ENCODE data around the gene PHF12. TPM values are rescaled to one million over a fixed set of nuclear protein-coding genes. Genes with fewer than 3 reads are reported as not detected.

Gene PHF12
- total and polyA plus RNA-seq, 10 donors, result 16.2 to 118 (median 76.1) TPM

GRCh38 chr17:28908640-28909167 lies 42.6 kb downstream of the PHF12 start:
- Histone ChIP-seq H3K9me3 (no peaks in the 10 kb centered on the region), H3K4me3 (no peak overlapping the region), H3K27ac (peak overlapping the region in 2 of 8 donors; percentile 10 to 32), H3K36me3 (peaks cover 5 to 89% (median 83%) of the 10 kb centered on the region in 6 donors), H3K27me3 (replicated peaks in 1 of 7) (no peaks in the 10 kb centered on the region), H3K4me1 (peaks cover 0 to 22% (median 16%) of the 10 kb centered on the region in 6 donors)
- no peak for DNase-seq
- no peak for TF ChIP-seq POLR2AphosphoS5 (IDR thresholded peaks at IDR 0.05)
- no peak for TF ChIP-seq POLR2A (IDR thresholded peaks at IDR 0.05)
- TF ChIP-seq CTCF (IDR thresholded peaks at IDR 0.05 in 8 of 11, conservative IDR thresholded peaks at IDR 0.05 in 3 of 11), result no peak
- intact Hi-C loops (cut with DNase I; ENCODE audit: low total_unique reads), result loop anchor here (10.0 kb wide), 1 partner anchor 54 kb away; the partner anchor contains the start of gene ERAL1
- WGBS, 5 donors, result 69 to 90% (median 85%) methylated on average over 6 of the region's 6 CpGs

DNA sequence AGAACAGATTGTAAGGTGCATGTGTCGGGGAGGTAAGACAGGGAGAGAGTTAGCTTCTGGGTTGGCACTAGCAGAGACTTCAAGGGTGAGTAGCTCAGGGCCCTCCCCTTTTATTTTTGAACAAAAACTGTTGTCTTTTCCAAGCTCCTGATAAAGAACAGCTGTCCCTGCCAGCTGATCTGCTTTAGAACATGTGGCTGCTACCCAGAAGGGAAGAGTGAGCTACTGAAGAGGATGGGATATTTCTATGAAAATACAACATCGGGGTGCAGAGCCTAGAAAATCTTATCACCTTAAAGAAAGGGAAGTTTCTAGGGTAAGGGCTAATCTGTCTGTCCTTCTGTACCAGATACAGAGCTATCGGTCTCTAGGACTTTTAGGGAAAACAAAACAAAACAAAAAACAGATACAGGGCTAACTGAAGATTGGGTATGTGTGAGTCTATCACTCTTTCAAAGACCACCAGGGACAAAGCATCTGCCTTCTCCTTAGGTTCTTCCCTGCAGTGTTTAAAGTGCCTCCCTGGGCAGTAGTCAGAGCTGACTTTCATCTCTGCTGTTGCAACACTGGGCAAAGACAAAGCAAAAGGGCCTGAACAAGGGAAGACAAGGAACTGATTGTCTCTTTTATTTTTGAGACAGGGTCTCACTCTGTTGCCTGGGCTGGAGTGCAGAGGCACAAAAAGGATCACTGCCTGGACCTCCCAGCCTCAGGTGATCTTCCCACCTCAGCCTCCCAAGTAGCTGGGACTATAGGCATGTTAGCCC lies 43.4 kb downstream of the PHF12 start:
- H3K9me3 ChIP-seq, result no peaks in the 10 kb centered on the region
- intact Hi-C loops (cut with DNase I; ENCODE audit: low total_unique reads), result loop anchor here (10.0 kb wide), 1 partner anchor 53 kb away; the partner anchor contains the start of gene ERAL1
- TF ChIP-seq CTCF (IDR thresholded peaks at IDR 0.05 in 8 of 11, conservative IDR thresholded peaks at IDR 0.05 in 3 of 11), result no peak
- no peak for TF ChIP-seq POLR2AphosphoS5 (IDR thresholded peaks at IDR 0.05)
- no peak for TF ChIP-seq POLR2A (IDR thresholded peaks at IDR 0.05)
- WGBS, 5 donors, result 88 to 92% (median 89%) methylated on average over 3 of the region's 3 CpGs
- H3K36me3 ChIP-seq, result peaks cover 5 to 81% (median 75%) of the 10 kb centered on the region in 6 donors
- H3K4me1 ChIP-seq, result peaks cover 4 to 30% (median 22%) of the 10 kb centered on the region in 6 donors
- peak overlapping the region in 2 of 8 donors; percentile 10 to 32 for H3K27ac ChIP-seq
- no peak for DNase-seq
- H3K4me3 ChIP-seq, result no peak overlapping the region
- no peaks in the 10 kb centered on the region for H3K27me3 ChIP-seq (replicated peaks in 1 of 7)

GRCh38 chr17:28906706-28907438 lies 44.4 kb downstream of the PHF12 start:
- 77 to 90% (median 81%) methylated on average over 7 of the region's 7 CpGs for WGBS, 5 donors
- Histone ChIP-seq H3K36me3 (peaks cover 5 to 71% (median 64%) of the 10 kb centered on the region in 6 donors), H3K27ac (peak overlapping the region in 1 of 8 donors; percentile 7), H3K4me3 (no peak overlapping the region), H3K27me3 (replicated peaks in 1 of 7) (no peaks in the 10 kb centered on the region), H3K4me1 (peaks cover 6 to 31% (median 24%) of the 10 kb centered on the region in 6 donors), H3K9me3 (no peaks in the 10 kb centered on the region)
- TF ChIP-seq POLR2AphosphoS5 (IDR thresholded peaks at IDR 0.05) (no peak), POLR2A (IDR thresholded peaks at IDR 0.05) (no peak), CTCF (IDR thresholded peaks at IDR 0.05 in 8 of 11, conservative IDR thresholded peaks at IDR 0.05 in 3 of 11) (no peak)
- intact Hi-C loops (cut with DNase I; ENCODE audit: low total_unique reads), result loop anchor here (10.0 kb wide), 1 partner anchor 52 kb away; the partner anchor contains the start of gene ERAL1
- DNase-seq, result no peak
